A549 treated with CpdA at 1 μM for 4 hours (cell line): Measurements from ENCODE around the gene DCDC2C. TPM values are rescaled to one million over a fixed set of nuclear protein-coding genes. Genes with fewer than 3 reads are reported as not detected.

ENCODE experiments used
- total RNA-seq: library from RNA; stranded (reverse); fragments of 200-300 nt; extraction: Qiagen RNA extraction; gene quantifications from 5 replicates; pipeline ENCODE4 v1.2.3, GENCODE V29; 2022; ENCODE audit warnings: low read depth

Gene DCDC2C, protein sequence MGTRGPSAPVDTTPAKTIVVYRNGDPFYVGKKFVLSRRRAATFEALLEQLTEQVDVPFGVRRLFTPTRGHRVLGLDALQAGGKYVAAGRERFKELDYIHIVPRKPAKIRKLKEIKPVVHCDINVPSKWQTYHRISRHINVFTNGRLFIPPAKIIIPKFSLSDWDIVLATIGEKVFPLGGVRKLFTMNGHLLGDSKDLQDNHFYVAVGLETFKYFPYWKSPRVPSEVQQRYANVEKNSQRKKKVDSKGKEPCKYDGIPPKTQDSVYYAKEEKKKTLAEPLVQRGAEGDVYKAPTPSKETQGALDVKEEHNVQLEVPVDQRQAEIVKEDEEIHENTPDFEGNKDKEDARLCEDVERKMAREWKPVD
- total RNA-seq = 0.29 to 0.36 TPM in 2 of 5 replicates, not detected in the others

DNA sequence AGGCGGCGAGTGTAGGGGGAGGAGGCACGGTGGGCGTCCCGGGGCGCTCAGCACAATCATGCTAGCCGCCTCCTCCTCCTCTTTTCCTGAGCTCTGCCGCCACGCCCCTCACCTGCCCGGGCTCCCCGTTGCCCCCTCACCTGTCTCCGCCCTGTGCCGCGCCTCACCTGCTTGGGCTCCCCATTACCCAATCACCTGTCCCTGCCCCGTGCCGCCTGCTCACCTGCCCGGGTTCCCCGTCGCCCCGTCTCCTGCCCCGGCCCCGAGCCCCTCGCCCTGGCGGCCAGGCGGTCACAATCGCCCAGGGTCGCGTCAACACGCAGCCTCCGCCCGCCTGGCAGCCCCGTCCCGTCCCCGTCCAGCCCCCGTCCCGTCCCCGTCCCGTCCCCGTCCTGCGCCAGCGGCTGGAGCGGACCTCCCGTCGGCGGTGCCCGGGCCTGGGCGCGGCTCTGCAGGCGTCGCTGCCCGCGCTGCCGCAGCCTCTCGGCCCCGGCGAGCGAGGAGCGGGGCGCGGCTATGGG is at the start of gene DCDC2C:
DCDC2C (plus strand) TSS at position 340 of the 521 bp plus-strand sequence; CDS start at position 517, 177 bp downstream.

GRCh38 chr2:3657881-3658280 is 45.5 kb upstream of the DCDC2C start, which contains the start of gene ALLC:
ALLC (plus strand) TSS chr2:3658200; CDS start chr2:3671158, 12,958 bp downstream.

Other genes starting within 250 kb of the DCDC2C start
- gene ADI1, start 184.0 kb upstream of the DCDC2C start, total RNA-seq = 52.0 to 66.2 TPM (median 57.2 TPM) in 5 replicates
- 47.1 to 67.3 TPM (median 51.4 TPM) in 5 replicates for gene RNASEH1, start 145.2 kb upstream of the DCDC2C start, total RNA-seq
- 2,963 to 4,571 TPM (median 3,090 TPM) in 5 replicates for gene RPS7, start 128.3 kb upstream of the DCDC2C start, total RNA-seq
- gene COLEC11, start 108.5 kb upstream of the DCDC2C start, total RNA-seq = 0.22 to 0.84 TPM (median 0.56 TPM) in 5 replicates
- 0.06 TPM in 1 of 5 replicates, not detected in the others for gene ALLC, start 45.4 kb upstream of the DCDC2C start, total RNA-seq